ENCODE data around the gene FARP1.
"Not testable (repeated sequence)": the region's sequence is repeated elsewhere in the genome, so short reads cannot be mapped to it uniquely, and the experiment has no call there.

FARP1 gene

GRCh38 chr13:98403076-98403475 is 260.2 kb downstream of the FARP1 start:
- DNase-seq (ENCODE audit: low read depth) = no peak

- DNase-seq (ENCODE audit: low read depth) = peak; percentile 25
Measured at GRCh38 chr13:98405107-98405571, 262.2 kb downstream of the FARP1 start.

- no peak for DNase-seq (ENCODE audit: low read depth)
Measured at GRCh38 chr13:98405690-98406344, 262.9 kb downstream of the FARP1 start.

- no peak for DNase-seq (ENCODE audit: low read depth)
Measured at GRCh38 chr13:98406427-98406826, 263.5 kb downstream of the FARP1 start.

- no peak for DNase-seq (ENCODE audit: low read depth)
Measured at GRCh38 chr13:98406971-98407370, 264.1 kb downstream of the FARP1 start.

- DNase-seq (ENCODE audit: low read depth) = no peak
Measured at GRCh38 chr13:98407575-98407974, 264.7 kb downstream of the FARP1 start.

GRCh38 chr13:98409281-98409680 is 266.4 kb downstream of the FARP1 start:
- DNase-seq (ENCODE audit: low read depth) = no peak

- no peak for DNase-seq (ENCODE audit: low read depth)
Measured at GRCh38 chr13:98410612-98411011, 267.7 kb downstream of the FARP1 start.

GRCh38 chr13:98411013-98411412 is 268.1 kb downstream of the FARP1 start:
- DNase-seq (ENCODE audit: low read depth) = no peak

- no peak for DNase-seq (ENCODE audit: low read depth)
Measured at GRCh38 chr13:98411617-98412265, 268.8 kb downstream of the FARP1 start.

GRCh38 chr13:98413278-98413677 is 270.4 kb downstream of the FARP1 start:
- DNase-seq (ENCODE audit: low read depth) = not testable (repeated sequence)

- no peak for DNase-seq (ENCODE audit: low read depth)
Measured at GRCh38 chr13:98413796-98414195, 270.9 kb downstream of the FARP1 start.

GRCh38 chr13:98415326-98416070 is 272.6 kb downstream of the FARP1 start:
- no peak for DNase-seq (ENCODE audit: low read depth)

- DNase-seq (ENCODE audit: low read depth) = no peak
Measured at GRCh38 chr13:98416408-98416807, 273.5 kb downstream of the FARP1 start.

- DNase-seq (ENCODE audit: low read depth) = no peak
Measured at GRCh38 chr13:98419786-98420553, 277.1 kb downstream of the FARP1 start.

- DNase-seq (ENCODE audit: low read depth) = peak; percentile 27
Measured at GRCh38 chr13:98420554-98421175, 277.8 kb downstream of the FARP1 start.

- DNase-seq (ENCODE audit: low read depth) = no peak
Measured at GRCh38 chr13:98422046-98422445, 279.2 kb downstream of the FARP1 start.

- DNase-seq (ENCODE audit: low read depth) = no peak
Measured at GRCh38 chr13:98423417-98423816, 280.5 kb downstream of the FARP1 start.

GRCh38 chr13:98427331-98427995 is 284.6 kb downstream of the FARP1 start:
- DNase-seq (ENCODE audit: low read depth) = no peak

- peak; percentile 21 for DNase-seq (ENCODE audit: low read depth)
Measured at GRCh38 chr13:98428256-98428966, 285.5 kb downstream of the FARP1 start.

- DNase-seq (ENCODE audit: low read depth) = no peak
Measured at GRCh38 chr13:98429081-98429480, 286.2 kb downstream of the FARP1 start.
